ENCODE results near the gene GRAPL.
"Not testable (repeated sequence)": the region's sequence is repeated elsewhere in the genome, so short reads cannot be mapped to it uniquely, and the experiment has no call there.

GRAPL gene

GRCh38 chr17:19127148-19127980 lies at the start of gene GRAPL:
GRAPL (plus strand) TSS chr17:19127589; CDS start chr17:19127620, 31 bp downstream.
- not testable (repeated sequence) for H3K4me1 ChIP-seq (ENCODE audit: control insufficient read depth, insufficient read depth, low read length); H3K36me3 ChIP-seq (ENCODE audit: control insufficient read depth, insufficient read depth, low read length); H3K9ac ChIP-seq (ENCODE audit: low read length); H3K27me3 ChIP-seq (ENCODE audit: control insufficient read depth, insufficient read depth, low read length); H3K4me3 ChIP-seq (ENCODE audit: low read length); H3K27ac ChIP-seq (ENCODE audit: low read depth, low read length)

DNA sequence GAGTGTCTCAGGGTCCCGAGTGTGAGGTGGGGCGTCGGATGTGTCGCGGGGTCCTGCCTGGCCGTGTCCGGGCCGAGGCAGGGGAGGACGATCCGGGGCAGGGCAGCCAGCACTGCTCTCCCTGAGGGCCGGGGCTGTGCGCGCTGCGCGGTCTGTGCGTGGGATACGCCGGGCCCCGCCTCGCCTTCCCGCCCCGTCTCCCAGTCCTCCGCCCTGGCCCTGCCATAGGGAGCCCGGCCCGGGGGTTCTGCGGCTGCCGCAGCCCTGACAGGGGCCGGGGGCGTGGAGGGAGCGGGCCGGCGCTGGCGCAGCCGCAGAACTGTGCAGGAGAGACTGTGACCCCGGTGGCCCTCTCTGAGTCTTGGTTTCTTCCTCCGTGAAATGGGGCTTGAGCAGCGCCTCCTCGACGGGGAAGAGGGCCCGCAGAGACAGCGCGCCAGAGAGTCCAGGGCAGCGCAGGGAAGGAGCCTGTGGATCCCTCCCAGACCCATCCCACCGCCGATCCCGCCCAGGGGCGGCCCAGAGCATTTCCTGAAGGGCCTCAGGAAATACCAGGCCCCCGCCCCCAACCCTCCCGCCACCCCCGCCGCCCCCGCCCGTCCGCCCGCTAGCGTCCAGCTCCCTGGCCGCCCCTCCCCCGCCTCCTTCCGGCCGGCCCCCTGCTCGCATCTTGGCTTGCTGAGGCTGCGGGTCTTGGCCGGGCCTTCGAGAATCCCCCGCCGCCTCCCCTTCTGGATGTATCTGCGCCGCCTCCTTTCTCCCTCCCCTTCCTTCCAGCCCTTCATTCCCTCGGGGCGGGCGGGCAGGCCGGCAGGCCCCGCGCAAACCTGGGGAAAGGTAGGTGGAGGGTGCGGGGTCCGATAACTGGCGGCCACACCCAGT lies 38.3 kb upstream of the GRAPL start:
- not testable (repeated sequence) for H3K9ac ChIP-seq (ENCODE audit: low read length); H3K27me3 ChIP-seq (ENCODE audit: control insufficient read depth, insufficient read depth, low read length); H3K4me1 ChIP-seq (ENCODE audit: control insufficient read depth, insufficient read depth, low read length); H3K36me3 ChIP-seq (ENCODE audit: control insufficient read depth, insufficient read depth, low read length); H3K4me3 ChIP-seq (ENCODE audit: low read length); H3K27ac ChIP-seq (ENCODE audit: low read depth, low read length)

DNA sequence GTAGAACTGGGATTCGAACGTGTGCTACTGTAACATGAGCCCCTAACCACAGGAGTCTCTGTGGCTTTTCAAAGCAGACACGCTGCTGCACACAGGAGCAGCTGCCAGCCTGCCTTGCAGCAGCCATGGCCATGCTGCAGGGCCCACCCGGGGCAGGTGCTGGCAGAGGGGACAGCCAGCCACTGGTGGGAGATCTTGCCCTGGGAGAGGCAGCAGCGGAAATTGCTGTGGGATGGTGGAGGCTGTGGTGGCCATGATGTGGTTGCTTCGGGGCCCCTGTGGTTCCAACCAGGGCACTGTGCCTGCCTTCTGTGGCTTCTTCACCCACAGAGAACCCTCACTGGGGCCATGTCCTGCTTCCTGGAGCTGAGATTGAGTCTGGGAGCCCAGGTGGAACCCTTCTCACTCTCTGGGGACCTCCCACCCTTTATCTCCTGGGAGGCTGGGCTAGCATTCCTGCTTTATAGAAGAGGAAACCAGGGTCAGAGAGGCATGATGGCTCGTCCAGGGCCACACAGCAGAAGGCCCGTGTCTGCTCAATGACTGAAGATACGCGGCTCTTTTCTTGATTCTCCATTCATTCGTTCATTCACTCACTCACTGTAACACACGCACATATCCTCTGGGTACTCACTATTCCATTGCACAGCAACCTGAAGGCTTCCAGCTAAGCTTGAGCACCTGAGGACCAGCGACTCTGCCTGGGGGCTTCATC lies 37.2 kb upstream of the GRAPL start:
- not testable (repeated sequence) for H3K4me1 ChIP-seq (ENCODE audit: control insufficient read depth, insufficient read depth, low read length); H3K36me3 ChIP-seq (ENCODE audit: control insufficient read depth, insufficient read depth, low read length); H3K27me3 ChIP-seq (ENCODE audit: control insufficient read depth, insufficient read depth, low read length); H3K4me3 ChIP-seq (ENCODE audit: low read length); H3K27ac ChIP-seq (ENCODE audit: low read depth, low read length); H3K9ac ChIP-seq (ENCODE audit: low read length)

GRCh38 chr17:19092737-19093683 lies 34.4 kb upstream of the GRAPL start:
- not testable (repeated sequence) for H3K4me1 ChIP-seq (ENCODE audit: control insufficient read depth, insufficient read depth, low read length); H3K9ac ChIP-seq (ENCODE audit: low read length); H3K27me3 ChIP-seq (ENCODE audit: control insufficient read depth, insufficient read depth, low read length); H3K4me3 ChIP-seq (ENCODE audit: low read length); H3K36me3 ChIP-seq (ENCODE audit: control insufficient read depth, insufficient read depth, low read length)
- peak overlapping the region; percentile 52 for H3K27ac ChIP-seq (ENCODE audit: low read depth, low read length)

GRCh38 chr17:19093684-19094438 lies 33.5 kb upstream of the GRAPL start:
- H3K9ac ChIP-seq (ENCODE audit: low read length); H3K4me3 ChIP-seq (ENCODE audit: low read length); H3K27me3 ChIP-seq (ENCODE audit: control insufficient read depth, insufficient read depth, low read length); H3K4me1 ChIP-seq (ENCODE audit: control insufficient read depth, insufficient read depth, low read length); H3K27ac ChIP-seq (ENCODE audit: low read depth, low read length); H3K36me3 ChIP-seq (ENCODE audit: control insufficient read depth, insufficient read depth, low read length): not testable (repeated sequence)

DNA sequence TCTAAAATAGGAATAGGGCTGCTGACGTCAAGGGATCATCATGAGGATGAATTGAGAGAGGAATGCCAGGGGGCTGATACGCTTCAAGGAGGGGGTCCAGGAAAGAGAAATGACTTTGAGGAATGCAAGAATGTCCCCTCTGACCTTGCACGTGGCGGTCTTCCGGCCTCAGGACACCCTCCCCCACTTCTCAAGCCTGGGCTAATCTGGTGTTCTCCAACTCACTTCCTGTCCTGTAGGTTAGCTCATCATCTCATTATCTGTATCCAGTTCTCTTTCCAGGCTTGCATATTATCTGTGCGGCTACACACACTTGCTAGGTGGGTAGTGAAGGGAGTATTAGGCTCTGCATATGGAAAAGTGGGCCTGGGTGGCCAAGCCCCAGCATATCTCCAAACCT lies 18.9 kb upstream of the GRAPL start:
- H3K4me3 ChIP-seq (ENCODE audit: low read length); H3K36me3 ChIP-seq (ENCODE audit: control insufficient read depth, insufficient read depth, low read length); H3K4me1 ChIP-seq (ENCODE audit: control insufficient read depth, insufficient read depth, low read length); H3K27ac ChIP-seq (ENCODE audit: low read depth, low read length); H3K9ac ChIP-seq (ENCODE audit: low read length); H3K27me3 ChIP-seq (ENCODE audit: control insufficient read depth, insufficient read depth, low read length): not testable (repeated sequence)

DNA sequence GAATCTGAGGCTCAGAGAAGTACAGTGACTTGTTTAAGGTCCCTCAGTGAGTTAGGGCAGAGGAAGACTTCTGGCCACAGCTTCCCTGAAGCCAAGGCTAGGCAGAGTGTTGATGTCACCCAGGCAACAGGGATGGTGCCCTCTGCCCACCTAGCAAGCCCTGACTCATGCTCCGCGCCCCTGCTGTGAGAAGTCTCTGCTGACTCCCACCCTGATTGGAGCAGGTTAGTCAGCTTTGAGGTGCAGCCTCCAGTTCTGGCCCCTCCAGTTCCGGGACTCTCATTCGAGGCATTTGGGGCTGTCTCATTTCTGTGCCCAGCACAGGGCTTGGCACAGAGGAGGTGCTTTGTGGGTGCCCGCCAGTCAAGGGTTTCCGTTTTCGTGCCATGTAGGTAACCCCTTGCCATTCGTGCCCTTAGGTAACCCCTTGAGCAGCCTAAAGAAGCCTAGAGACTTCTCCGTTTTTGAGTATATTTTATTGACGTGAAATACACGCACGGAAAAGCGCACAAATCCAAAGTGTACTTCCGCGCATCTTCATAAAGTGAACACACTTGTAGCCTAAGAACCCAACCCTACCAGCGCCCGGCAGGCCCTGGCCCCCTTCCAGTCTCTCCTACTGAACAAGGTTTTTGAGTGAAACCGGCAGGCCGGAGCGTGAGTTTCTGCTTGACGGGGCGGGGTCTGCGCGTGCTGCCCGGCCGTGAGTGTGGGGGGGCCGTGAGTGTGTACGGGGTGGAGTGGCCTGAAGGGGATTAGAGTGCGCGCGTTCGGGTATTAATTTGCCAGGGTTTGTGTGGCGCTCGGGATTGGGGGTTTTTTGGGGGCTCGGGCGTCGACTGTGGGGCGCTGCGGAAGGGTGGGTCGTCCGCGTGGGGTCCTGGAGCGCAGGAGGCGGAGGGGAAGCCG lies 16.9 kb upstream of the GRAPL start:
- not testable (repeated sequence) for H3K36me3 ChIP-seq (ENCODE audit: control insufficient read depth, insufficient read depth, low read length); H3K27me3 ChIP-seq (ENCODE audit: control insufficient read depth, insufficient read depth, low read length); H3K4me3 ChIP-seq (ENCODE audit: low read length); H3K9ac ChIP-seq (ENCODE audit: low read length); H3K4me1 ChIP-seq (ENCODE audit: control insufficient read depth, insufficient read depth, low read length)
- peak overlapping the region; percentile 66 for H3K27ac ChIP-seq (ENCODE audit: low read depth, low read length)

GRCh38 chr17:19111111-19111711 lies 16.2 kb upstream of the GRAPL start:
- H3K27ac ChIP-seq (ENCODE audit: low read depth, low read length): peak overlapping the region; percentile 66
- not testable (repeated sequence) for H3K36me3 ChIP-seq (ENCODE audit: control insufficient read depth, insufficient read depth, low read length); H3K4me1 ChIP-seq (ENCODE audit: control insufficient read depth, insufficient read depth, low read length); H3K9ac ChIP-seq (ENCODE audit: low read length); H3K27me3 ChIP-seq (ENCODE audit: control insufficient read depth, insufficient read depth, low read length)
- peak overlapping the region; percentile 48 for H3K4me3 ChIP-seq (ENCODE audit: low read length)

DNA sequence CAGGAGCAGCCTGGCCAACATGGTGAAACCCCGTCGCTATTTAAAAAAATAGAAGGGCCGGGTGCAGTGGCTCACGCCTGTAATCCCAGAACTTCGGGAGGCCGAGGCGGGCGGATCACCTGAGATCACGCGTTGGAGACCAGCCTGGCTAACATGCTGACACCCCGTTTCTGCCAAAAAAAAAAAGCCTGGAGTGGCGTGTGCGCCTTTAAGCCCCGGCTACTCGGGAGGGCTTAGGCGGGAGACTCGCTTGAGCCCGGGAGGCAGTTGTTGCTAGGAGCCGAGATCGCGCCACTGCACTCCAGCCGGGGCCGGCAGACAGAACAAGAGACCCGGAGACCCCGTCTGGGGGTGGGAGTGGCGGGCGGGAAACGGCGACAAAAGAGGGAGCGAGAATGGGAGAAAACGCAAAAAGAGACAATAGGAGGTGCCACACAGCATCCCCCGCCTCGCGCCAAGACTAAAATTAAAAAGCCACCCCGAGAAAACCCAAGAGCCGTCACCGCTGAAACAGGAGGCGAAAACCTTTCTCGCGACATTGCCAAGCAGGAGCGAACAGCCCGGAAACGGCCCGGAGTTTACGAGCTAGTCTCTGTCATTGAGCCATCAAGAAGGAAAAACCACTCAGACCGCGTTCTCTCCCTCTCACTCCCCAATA lies 15.5 kb upstream of the GRAPL start:
- H3K27me3 ChIP-seq (ENCODE audit: control insufficient read depth, insufficient read depth, low read length); H3K36me3 ChIP-seq (ENCODE audit: control insufficient read depth, insufficient read depth, low read length); H3K4me1 ChIP-seq (ENCODE audit: control insufficient read depth, insufficient read depth, low read length): not testable (repeated sequence)
- peak overlapping the region; percentile 81 for H3K27ac ChIP-seq (ENCODE audit: low read depth, low read length)
- H3K9ac ChIP-seq (ENCODE audit: low read length): peak overlapping the region; percentile 49
- peak overlapping the region; percentile 46 for H3K4me3 ChIP-seq (ENCODE audit: low read length)

DNA sequence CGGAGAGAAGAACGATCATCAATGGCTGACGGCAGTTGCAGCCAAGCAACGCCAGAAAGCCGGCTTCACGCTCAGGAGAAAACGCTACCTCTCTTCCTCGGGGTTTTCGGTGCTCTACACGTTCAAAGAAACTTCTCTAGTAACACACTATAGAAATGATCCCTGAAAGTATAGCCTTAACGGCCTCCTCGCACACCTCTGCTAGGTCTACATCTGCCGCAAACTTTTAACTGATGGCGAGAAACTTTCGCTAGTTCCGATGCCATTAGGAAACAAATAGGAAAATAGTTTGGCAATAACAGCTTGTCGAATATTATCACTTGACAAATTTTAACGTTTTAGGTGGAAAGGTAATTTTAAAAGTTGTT lies 14.9 kb upstream of the GRAPL start:
- not testable (repeated sequence) for H3K27me3 ChIP-seq (ENCODE audit: control insufficient read depth, insufficient read depth, low read length); H3K4me1 ChIP-seq (ENCODE audit: control insufficient read depth, insufficient read depth, low read length); H3K36me3 ChIP-seq (ENCODE audit: control insufficient read depth, insufficient read depth, low read length); H3K4me3 ChIP-seq (ENCODE audit: low read length); H3K27ac ChIP-seq (ENCODE audit: low read depth, low read length); H3K9ac ChIP-seq (ENCODE audit: low read length)

All from rectal smooth muscle tissue (tissue), 1 donor.